A549 (cell line): ENCODE results near the gene CALCOCO1. TPM values are rescaled to one million over a fixed set of nuclear protein-coding genes. Genes with fewer than 3 reads are reported as not detected.

Source experiments
- ATAC-seq, 2 experiments: fragments of 200-7000 bp in 1 of 2; fragments of >200 bp in 1 of 2; cut with Nextera tagmentation in 1 of 2; cut with Tn5 transposase in 1 of 2; 3 replicates each; pipeline versions ENCODE4 v1.8.0 to v1.9.1; 2018 to 2020; ENCODE audit warnings: mild to moderate bottlenecking in 1 of 2, moderate library complexity in 1 of 2
- CTCF ChIA-PET: fragments of 300-600 bp; sonication (Branson Sonifier 250); formaldehyde crosslinking; extraction: SDS; loops from one replicate; lab custom pipeline; 2021; ENCODE audit warnings: antibody characterized with exemption, inconsistent platforms; lab: Yijun Ruan, JAX
- POLR2A ChIA-PET: fragments of 350-600 bp; formaldehyde crosslinking; extraction: SDS; loops from one replicate; lab custom pipeline; 2021; ENCODE audit warnings: antibody characterized with exemption, inconsistent platforms; lab: Yijun Ruan, JAX
- DNase-seq, 2 experiments: peaks; one replicate each; pipeline versions ENCODE4 v3.0.0 to v3.0.0-alpha.2; 2011 to 2016; ENCODE audit warnings: low read depth in 1 of 2, low spot score in 1 of 2
- FAIRE-seq: peaks from 2 replicates; lab custom pipeline; 2011; peaks lifted over from hg19 to GRCh38; lab: Jason Lieb, UNC
- H3K27ac ChIP-seq, 2 experiments: fragments of >200 bp; sonication (Bioruptor Twin); formaldehyde crosslinking; 3 replicates each; pipeline ENCODE4 v1.5.1; 2016 to 2017
- H3K4me1 ChIP-seq: fragments of >200 bp; sonication (Bioruptor Twin); formaldehyde crosslinking; 3 replicates; pipeline ENCODE4 v1.6.1; 2016
- H3K4me2 ChIP-seq: fragments of >200 bp; sonication (Bioruptor Twin); formaldehyde crosslinking; 3 replicates; pipeline ENCODE4 v1.6.1; 2016
- H3K4me3 ChIP-seq: fragments of >200 bp; sonication (Bioruptor Twin); formaldehyde crosslinking; 3 replicates; pipeline ENCODE4 v1.5.1; 2016
- H3K9me3 ChIP-seq: fragments of >200 bp; sonication (Bioruptor Twin); formaldehyde crosslinking; 3 replicates; pipeline ENCODE4 v1.6.1; 2016
- CBX2 ChIP-seq: fragments of 200-600 bp; sonication (generic); IDR thresholded peaks from 2 replicates; pipeline ENCODE4 v1.6.1; 2016; ENCODE audit warnings: low read depth, mild to moderate bottlenecking, borderline replicate concordance
- CEBPB ChIP-seq, 2 experiments: fragments of >200 bp in 1 of 2; sonication (Bioruptor Twin) in 1 of 2; formaldehyde crosslinking in 1 of 2; IDR thresholded peaks; 2 replicates each; pipeline ENCODE4 v1.6.1; 2012 to 2016
- CHD2 ChIP-seq: fragments of 150-350 bp; IDR thresholded peaks from 2 replicates; pipeline ENCODE4 v1.6.1; 2014; ENCODE audit warnings: low read length; ENCODE audit not compliant: partially characterized antibody
- CTCF ChIP-seq: fragments of >200 bp; sonication (Bioruptor Twin); formaldehyde crosslinking; IDR thresholded peaks from 3 replicates; pipeline ENCODE4 v1.5.1; 2016
- EHMT2 ChIP-seq: fragments of 200-600 bp; sonication (generic); IDR thresholded peaks from 2 replicates; pipeline ENCODE4 v1.6.1; 2016; ENCODE audit warnings: antibody characterized with exemption, low read depth, mild to moderate bottlenecking, moderate library complexity
- HEYL ChIP-seq: fragments of 250-450 bp; sonication (Bioruptor Pico); IDR thresholded peaks from 2 replicates; pipeline ENCODE4 v1.8.0; 2021; ENCODE audit warnings: mild to moderate bottlenecking, moderate library complexity
- HMGXB4 ChIP-seq: fragments of 250-450 bp; sonication (Bioruptor Pico); IDR thresholded peaks from 2 replicates; pipeline ENCODE4 v1.5.0; 2021; ENCODE audit warnings: mild to moderate bottlenecking, moderate library complexity, borderline replicate concordance
- KDM5A ChIP-seq: fragments of 200-600 bp; sonication (generic); IDR thresholded peaks from 2 replicates; pipeline ENCODE4 v1.6.1; 2016; ENCODE audit warnings: antibody characterized with exemption, mild to moderate bottlenecking
- NPAS2 ChIP-seq: fragments of 250-450 bp; sonication (Bioruptor Pico); IDR thresholded peaks from 2 replicates; pipeline ENCODE4 v1.8.0; 2022; ENCODE audit warnings: mild to moderate bottlenecking, moderate library complexity, borderline replicate concordance
- PHF8 ChIP-seq: fragments of 200-600 bp; sonication (generic); IDR thresholded peaks from 2 replicates; pipeline ENCODE4 v1.6.1; 2016; ENCODE audit warnings: low read depth, mild to moderate bottlenecking, antibody characterized with exemption, moderate library complexity, borderline replicate concordance
- POLR2A ChIP-seq: IDR thresholded peaks from 2 replicates; pipeline ENCODE4 v1.6.1; 2012; ENCODE audit warnings: mild to moderate bottlenecking, low read length
- RNF2 ChIP-seq: fragments of 200-600 bp; sonication (generic); IDR thresholded peaks from 2 replicates; pipeline ENCODE4 v1.6.1; 2016; ENCODE audit warnings: low read depth, mild to moderate bottlenecking, antibody characterized with exemption, moderate library complexity, borderline replicate concordance
- SREBF2 ChIP-seq: fragments of 450-650 bp; IDR thresholded peaks from 2 replicates; pipeline ENCODE4 v1.6.1; 2014; ENCODE audit warnings: mild to moderate bottlenecking, moderate library complexity
- ZFP36 ChIP-seq: fragments of 450-650 bp; IDR thresholded peaks from 2 replicates; pipeline ENCODE4 v1.6.1; 2014; ENCODE audit warnings: borderline replicate concordance; ENCODE audit not compliant: partially characterized antibody
- WGBS: methylation state at CpG from one replicate; pipeline ENCODE4 v1.1.6; 2017; ENCODE audit errors: missing lambda C conversion rate; 5-methylcytosine and 5-hydroxymethylcytosine counted together
- polyA plus RNA-seq, 4 experiments: library from polyadenylated mRNA; depleted of rRNA in 3 of 4; stranded (reverse); fragments of >200 nt; fragmentation: RNase III in 1 of 4; extraction: RNeasy Plus Mini Kit Qiagen cat#74134 plus additional on column Dnase treatment in 1 of 4; gene quantifications; 2 replicates in 3 of 4; 3 replicates in 1 of 4; pipeline ENCODE4 v1.2.3, GENCODE V29; 2011 to 2017

Gene CALCOCO1
- polyA plus RNA-seq, 2 of the 4 experiments (the other 2 are of a cell fraction), result 28.8 to 41.5 TPM

GRCh38 chr12:53751336-53752191 lies 24.3 kb upstream of the CALCOCO1 start, which contains the start of gene CISTR:
CISTR (minus strand) TSS chr12:53751979.
- no peak for DNase-seq
- Histone ChIP-seq H3K4me3 (peak within 1 kb of the TSS; percentile 31; the same call in 2 of the 3 replicates), H3K4me1 (0 out of 3 replicates have a peak, but pooled peaks cover 5% of the 10 kb centered on the region), H3K27ac (peak within 1 kb of the TSS in 1 of 2 experiments; percentile 46; a peak in 1 of 6 replicates), H3K9me3 (no peaks in the 10 kb centered on the region), H3K4me2 (peak within 1 kb of the TSS; percentile 57)
- FAIRE-seq, result no peak
- ATAC-seq, result no peak
- ChIA-PET POLR2A (no interaction called here), CTCF (interaction anchor here (1.4 to 12.9 kb wide), 4 partner anchors 8 to 208 kb away, joined by 4 to 199 read pairs (median 12); no protein-coding TSS in a partner anchor)
- no peak for TF ChIP-seq CHD2
- no peak for TF ChIP-seq PHF8
- WGBS, result 53% methylated on average over 62 of the region's 76 CpGs

GRCh38 chr12:53750812-53751335 lies 23.6 kb upstream of the CALCOCO1 start:
- H3K4me2 ChIP-seq, result peak overlapping the region; percentile 57
- CTCF ChIA-PET, result interaction anchor here (0.6 to 12.9 kb wide), 3 partner anchors 8 to 49 kb away, joined by 3 to 199 read pairs (median 15); no protein-coding TSS in a partner anchor
- no peak for ATAC-seq

More at GRCh38 chr12:53750812-53751335, 23.6 kb upstream of the CALCOCO1 start:
- TF ChIP-seq CEBPB (IDR thresholded peaks at IDR 0.05) (no peak), NPAS2 (CRISPR knock-in tag) (no peak), RNF2 (no peak), CTCF (no peak), CHD2 (no peak), ZFP36 (no peak), POLR2A (no peak; the same call in 1 of the 2 replicates), HMGXB4 (CRISPR knock-in tag) (no peak), CBX2 (no peak), KDM5A (no peak), SREBF2 (no peak), EHMT2 (no peak), HEYL (no peak)
- H3K4me1 ChIP-seq, result 0 out of 3 replicates have a peak, but pooled peaks cover 5% of the 10 kb centered on the region
- peak overlapping the region; percentile 31; the same call in 1 of the 3 replicates for H3K4me3 ChIP-seq
- DNase-seq (no peak), FAIRE-seq (no peak)
- no peak overlapping the region for H3K27ac ChIP-seq
- WGBS, result 76% methylated on average over 34 of the region's 36 CpGs
- POLR2A ChIA-PET, result no interaction called here
- H3K9me3 ChIP-seq, result no peaks in the 10 kb centered on the region
